Vagina (tissue), 2 donors: ENCODE results near the gene DPF3.

Experiments used
- POLR2A ChIP-seq, 2 donors: fragments of 450-650 bp; IDR thresholded peaks; one replicate each; pipeline ENCODE4 v1.6.1; 2017; ENCODE audit warnings: antibody characterized with exemption in 2 of 2, mild to moderate bottlenecking in 2 of 2, moderate library complexity in 2 of 2
- TF ChIP-seq, protein P1 (sequence below), 3 experiments: fragments of 450-650 bp in 2 of 3; fragments of 200-600 bp in 1 of 3; sonication (generic) in 1 of 3; IDR thresholded peaks; one replicate each; pipeline ENCODE4 v1.5.1; 2017 to 2019; ENCODE audit warnings: antibody characterized with exemption in 3 of 3, mild to moderate bottlenecking in 2 of 3, moderate library complexity in 2 of 3

DNA sequence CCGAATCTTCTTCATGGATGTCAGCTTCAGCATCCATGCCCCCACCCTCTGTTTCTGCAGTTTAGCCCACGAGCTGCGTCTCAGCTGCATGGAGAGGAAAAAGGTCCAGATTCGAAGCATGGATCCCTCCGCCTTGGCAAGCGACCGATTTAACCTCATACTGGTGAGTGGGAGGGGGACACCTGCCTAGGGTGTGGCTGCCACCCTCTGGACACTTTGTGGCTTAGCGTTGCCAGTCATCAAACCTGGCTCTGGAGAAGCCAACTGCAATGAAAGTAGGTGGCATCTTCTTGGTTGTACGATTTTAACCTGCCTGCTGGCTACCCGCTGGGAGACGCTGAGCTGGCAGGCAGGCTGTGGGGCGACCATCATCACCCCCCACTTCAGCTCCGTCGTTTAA, 49.0 kb upstream of the DPF3 start:
- TF ChIP-seq, protein P1, sequence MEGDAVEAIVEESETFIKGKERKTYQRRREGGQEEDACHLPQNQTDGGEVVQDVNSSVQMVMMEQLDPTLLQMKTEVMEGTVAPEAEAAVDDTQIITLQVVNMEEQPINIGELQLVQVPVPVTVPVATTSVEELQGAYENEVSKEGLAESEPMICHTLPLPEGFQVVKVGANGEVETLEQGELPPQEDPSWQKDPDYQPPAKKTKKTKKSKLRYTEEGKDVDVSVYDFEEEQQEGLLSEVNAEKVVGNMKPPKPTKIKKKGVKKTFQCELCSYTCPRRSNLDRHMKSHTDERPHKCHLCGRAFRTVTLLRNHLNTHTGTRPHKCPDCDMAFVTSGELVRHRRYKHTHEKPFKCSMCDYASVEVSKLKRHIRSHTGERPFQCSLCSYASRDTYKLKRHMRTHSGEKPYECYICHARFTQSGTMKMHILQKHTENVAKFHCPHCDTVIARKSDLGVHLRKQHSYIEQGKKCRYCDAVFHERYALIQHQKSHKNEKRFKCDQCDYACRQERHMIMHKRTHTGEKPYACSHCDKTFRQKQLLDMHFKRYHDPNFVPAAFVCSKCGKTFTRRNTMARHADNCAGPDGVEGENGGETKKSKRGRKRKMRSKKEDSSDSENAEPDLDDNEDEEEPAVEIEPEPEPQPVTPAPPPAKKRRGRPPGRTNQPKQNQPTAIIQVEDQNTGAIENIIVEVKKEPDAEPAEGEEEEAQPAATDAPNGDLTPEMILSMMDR (IDR thresholded peaks at IDR 0.05), result no peak
- no peak for TF ChIP-seq POLR2A (IDR thresholded peaks at IDR 0.05)
